ENCODE data around the gene KANK2.
"Not testable (repeated sequence)": the region's sequence is repeated elsewhere in the genome, so short reads cannot be mapped to it uniquely, and the experiment has no call there.

The KANK2 gene

DNA sequence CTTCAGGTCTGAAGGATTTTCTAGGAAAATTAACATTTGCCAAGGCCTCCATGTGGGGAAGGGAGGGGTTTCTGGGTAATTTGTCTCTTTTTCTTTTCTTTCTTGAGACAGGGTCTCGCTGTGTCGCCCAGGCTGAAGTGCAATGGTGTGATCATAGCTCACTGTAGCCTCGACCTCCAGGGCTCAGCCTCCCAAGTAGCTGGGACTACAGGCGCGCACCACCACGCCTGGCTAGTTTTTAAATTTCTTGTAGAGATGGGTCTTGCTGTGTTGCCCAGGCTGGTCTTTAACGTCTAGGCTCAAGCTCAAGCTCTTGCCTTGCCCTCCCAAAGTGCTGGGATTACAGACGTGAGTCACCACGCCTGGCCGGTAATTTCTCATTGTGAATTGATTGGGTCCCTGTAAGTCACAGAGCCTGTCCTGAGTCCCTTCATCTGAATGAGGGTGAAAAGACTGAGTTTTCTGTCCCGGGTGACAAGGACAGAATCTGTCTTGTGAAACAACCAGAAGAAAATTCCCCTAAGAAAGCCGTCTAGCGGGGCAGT, 31.8 kb downstream of the KANK2 start:
- Mint-ChIP-seq H3K36me3 (no peaks in the 10 kb centered on the region), H3K27ac (no peak overlapping the region), H3K4me3 (no peak overlapping the region), H3K9me3 (no peaks in the 10 kb centered on the region), H3K4me1 (no peaks in the 10 kb centered on the region), H3K27me3 (peaks cover 13% of the 10 kb centered on the region)
- DNase-seq (ENCODE audit: low spot score in 2 of 2) (no peak), ATAC-seq (ENCODE audit: low read depth) (no peak)

DNA sequence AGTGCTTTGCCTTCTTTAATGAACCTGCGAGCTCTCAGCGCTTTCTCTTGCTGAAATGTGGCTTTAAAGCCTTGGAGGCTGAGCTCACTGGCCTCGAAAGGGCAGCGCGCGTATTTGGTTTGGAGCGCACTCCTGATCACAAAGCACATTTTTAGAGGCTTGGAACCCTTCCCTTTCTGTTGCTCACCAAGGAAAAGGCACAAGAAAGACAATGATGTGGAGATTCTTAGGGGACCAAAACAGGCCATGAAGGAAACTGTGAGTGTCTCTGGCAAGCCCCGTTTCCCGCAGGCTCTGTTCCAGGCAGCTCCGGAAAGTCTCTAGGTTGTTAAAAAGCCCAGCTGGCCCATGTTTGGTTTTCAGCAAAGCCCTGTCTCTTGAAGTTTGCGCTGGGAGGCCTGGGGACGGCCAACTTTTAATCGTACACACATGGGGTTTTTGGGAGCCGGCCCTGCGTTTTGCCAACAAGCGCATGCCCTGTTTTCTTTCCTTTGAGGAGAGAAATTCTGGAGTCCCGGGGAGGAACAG, 32.4 kb downstream of the KANK2 start:
- no peak overlapping the region for H3K4me3 Mint-ChIP-seq
- peaks cover 7% of the 10 kb centered on the region for H3K27me3 Mint-ChIP-seq
- H3K9me3 Mint-ChIP-seq = no peaks in the 10 kb centered on the region
- no peak overlapping the region for H3K27ac Mint-ChIP-seq
- H3K4me1 Mint-ChIP-seq = no peaks in the 10 kb centered on the region
- ATAC-seq (ENCODE audit: low read depth) (no peak), DNase-seq (ENCODE audit: low spot score in 2 of 2) (no peak)
- no peaks in the 10 kb centered on the region for H3K36me3 Mint-ChIP-seq

- H3K36me3 Mint-ChIP-seq = no peaks in the 10 kb centered on the region
- no peak overlapping the region for H3K27ac Mint-ChIP-seq
- ATAC-seq (ENCODE audit: low read depth) (no peak), DNase-seq (ENCODE audit: low spot score in 2 of 2) (no peak)
- H3K27me3 Mint-ChIP-seq = peaks cover 5% of the 10 kb centered on the region
- H3K9me3 Mint-ChIP-seq = no peaks in the 10 kb centered on the region
- no peak overlapping the region for H3K4me3 Mint-ChIP-seq
- H3K4me1 Mint-ChIP-seq = no peaks in the 10 kb centered on the region
Measured at GRCh38 chr19:11164296-11164695, 33.0 kb downstream of the KANK2 start.

GRCh38 chr19:11160440-11160768, 36.9 kb downstream of the KANK2 start:
- H3K27me3 Mint-ChIP-seq; H3K27ac Mint-ChIP-seq; H3K36me3 Mint-ChIP-seq; ATAC-seq (ENCODE audit: low read depth); H3K4me3 Mint-ChIP-seq; DNase-seq (ENCODE audit: low spot score in 2 of 2); H3K4me1 Mint-ChIP-seq; H3K9me3 Mint-ChIP-seq: not testable (repeated sequence)

DNA sequence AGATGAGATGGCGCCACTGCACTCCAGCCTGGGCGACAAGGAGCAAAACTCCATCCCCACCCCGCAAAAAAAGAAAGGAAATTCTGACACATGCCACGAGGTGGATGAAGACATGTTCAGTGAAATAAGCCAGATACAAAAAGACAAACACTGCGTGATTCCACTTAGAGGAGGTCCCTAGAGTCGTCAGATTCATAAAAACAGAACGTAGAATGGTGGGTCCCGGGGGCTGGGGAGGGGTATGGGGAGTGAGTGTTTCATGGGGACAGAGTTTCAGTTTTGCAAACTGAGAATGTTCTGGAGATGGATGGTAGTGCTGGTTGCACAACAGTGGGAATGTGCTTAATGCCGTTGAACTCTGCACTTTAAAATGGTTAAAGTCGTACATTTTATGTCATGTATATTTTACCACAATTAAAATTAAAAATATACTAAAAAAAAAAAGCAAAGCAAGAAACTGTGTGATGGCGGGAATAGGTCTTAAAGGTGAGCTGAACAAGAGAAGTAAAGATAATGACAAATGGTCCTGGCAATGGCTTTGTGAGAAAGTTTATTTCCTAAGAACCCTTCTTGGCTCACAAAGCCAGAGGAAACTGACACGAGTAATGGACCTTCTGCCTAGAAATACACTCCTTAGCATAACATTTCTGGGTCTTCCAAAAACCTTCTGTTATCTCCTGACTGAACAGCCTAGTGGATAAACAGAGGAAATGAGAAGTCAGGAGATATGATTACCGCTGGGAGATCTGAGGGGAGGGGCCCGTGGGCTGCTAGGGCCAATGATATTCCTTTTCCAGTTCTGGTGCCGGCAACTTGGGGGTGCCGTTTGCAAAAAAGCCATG, 37.5 kb downstream of the KANK2 start:
- Mint-ChIP-seq H3K4me1 (no peaks in the 10 kb centered on the region), H3K9me3 (no peaks in the 10 kb centered on the region), H3K36me3 (no peaks in the 10 kb centered on the region), H3K27me3 (no peaks in the 10 kb centered on the region), H3K27ac (no peak overlapping the region), H3K4me3 (no peak overlapping the region)
- DNase-seq (ENCODE audit: low spot score in 2 of 2) (no peak), ATAC-seq (ENCODE audit: low read depth) (no peak)

DNA sequence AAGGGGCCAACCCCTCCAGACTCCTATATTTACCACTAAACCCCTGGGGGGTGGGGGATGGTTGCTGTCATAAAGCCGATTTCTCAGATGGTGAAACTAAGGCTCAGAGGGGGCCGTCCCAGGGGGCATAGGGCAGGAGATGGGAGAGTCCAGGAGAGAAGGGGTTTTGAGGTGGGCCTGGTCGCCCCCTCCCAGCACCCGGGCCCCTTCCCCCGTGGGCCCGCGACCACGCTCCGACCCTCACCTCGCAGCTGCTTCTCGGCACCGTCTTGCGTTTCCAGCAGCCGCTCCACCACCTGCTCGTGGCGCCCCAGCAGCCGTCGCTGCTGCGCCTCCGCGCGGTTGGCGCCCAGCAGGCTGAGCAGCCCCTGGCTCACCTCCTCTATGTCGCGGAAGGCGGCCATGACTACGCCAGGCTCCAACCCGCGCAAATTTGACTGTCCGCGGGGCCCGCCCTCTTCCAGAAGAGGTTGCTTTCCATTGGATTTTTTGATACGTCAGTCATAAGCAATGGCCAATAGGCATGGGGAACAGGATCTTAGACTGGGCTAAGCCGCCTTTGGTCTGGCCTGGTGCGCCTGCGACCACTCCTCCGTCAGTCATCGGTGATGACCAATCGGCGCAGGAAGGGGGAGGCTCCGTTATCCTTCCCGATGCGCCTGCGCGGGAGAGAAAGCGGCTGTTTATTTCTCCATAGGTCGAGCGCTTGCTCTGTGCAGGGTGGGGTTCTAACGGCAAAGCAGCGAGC, 41.8 kb downstream of the KANK2 start, which contains the start of gene SPC24:
TSS of gene SPC24 (minus strand) at position 410 of the 748 bp plus-strand sequence. CDS start at position 404, 6 bp downstream.
- Mint-ChIP-seq H3K36me3 (no peaks in the 10 kb centered on the region), H3K9me3 (no peaks in the 10 kb centered on the region), H3K4me1 (peaks cover 4% of the 10 kb centered on the region), H3K27me3 (peaks cover 6% of the 10 kb centered on the region), H3K27ac (peak within 1 kb of the TSS; percentile 29), H3K4me3 (peak within 1 kb of the TSS; percentile 71)
- ATAC-seq (ENCODE audit: low read depth) = peak; percentile 95
- DNase-seq (ENCODE audit: low spot score in 2 of 2) = peak; percentile 84 to 90

- peak overlapping the region; percentile 71 for H3K4me3 Mint-ChIP-seq
- H3K36me3 Mint-ChIP-seq = no peaks in the 10 kb centered on the region
- no peak for ATAC-seq (ENCODE audit: low read depth)
- DNase-seq (ENCODE audit: low spot score in 2 of 2) = no peak
- no peaks in the 10 kb centered on the region for H3K9me3 Mint-ChIP-seq
- peaks cover 6% of the 10 kb centered on the region for H3K27me3 Mint-ChIP-seq
- no peak overlapping the region for H3K27ac Mint-ChIP-seq
- peaks cover 4% of the 10 kb centered on the region for H3K4me1 Mint-ChIP-seq
Measured at GRCh38 chr19:11154683-11155047, 42.7 kb downstream of the KANK2 start.

DNA sequence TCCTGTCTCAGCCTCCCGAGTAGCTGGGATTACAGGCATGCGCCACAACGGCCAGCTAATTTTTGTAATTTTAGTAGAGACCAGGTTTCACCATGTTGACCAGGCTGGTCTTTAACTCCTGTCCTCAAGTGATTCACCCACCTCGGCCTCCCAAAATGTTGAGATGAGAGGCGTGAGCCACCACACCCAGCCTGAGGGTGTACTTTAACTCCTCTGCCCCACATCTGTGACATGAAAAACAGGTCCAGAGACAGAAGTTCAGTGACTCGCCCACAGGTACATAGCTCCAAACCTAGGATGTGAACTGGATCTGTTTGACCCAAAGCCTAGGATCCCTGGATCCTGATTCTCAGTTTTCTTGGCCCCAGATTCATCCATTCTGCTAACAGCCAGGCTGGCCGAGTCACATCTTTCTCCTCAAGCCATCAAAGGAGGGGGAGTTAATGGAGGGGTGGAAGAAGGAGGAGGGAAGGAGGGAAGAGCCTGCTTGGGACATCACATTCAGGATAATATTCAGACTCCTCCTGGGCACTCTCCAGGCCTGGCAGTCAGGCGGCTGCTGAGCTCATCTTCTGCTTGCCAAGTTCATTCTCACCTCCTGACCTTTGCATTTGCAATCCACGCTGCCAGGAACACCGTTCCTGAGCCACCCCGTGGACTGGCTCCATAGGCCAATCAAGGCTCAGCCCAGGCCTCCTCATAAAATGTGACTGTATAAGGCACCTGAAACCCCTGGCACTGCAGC, 44.9 kb downstream of the KANK2 start:
- Mint-ChIP-seq H3K27me3 (peaks cover 6% of the 10 kb centered on the region), H3K27ac (no peak overlapping the region), H3K4me1 (peaks cover 4% of the 10 kb centered on the region), H3K9me3 (no peaks in the 10 kb centered on the region), H3K36me3 (no peaks in the 10 kb centered on the region), H3K4me3 (no peak overlapping the region)
- ATAC-seq (ENCODE audit: low read depth) = no peak
- no peak for DNase-seq (ENCODE audit: low spot score in 2 of 2)

- H3K27me3 Mint-ChIP-seq = peaks cover 6% of the 10 kb centered on the region
- H3K4me3 Mint-ChIP-seq = no peak overlapping the region
- DNase-seq (ENCODE audit: low spot score in 2 of 2) (no peak), ATAC-seq (ENCODE audit: low read depth) (no peak)
- H3K4me1 Mint-ChIP-seq = peaks cover 4% of the 10 kb centered on the region
- H3K27ac Mint-ChIP-seq = no peak overlapping the region
- H3K36me3 Mint-ChIP-seq = no peaks in the 10 kb centered on the region
- H3K9me3 Mint-ChIP-seq = no peaks in the 10 kb centered on the region
Measured at GRCh38 chr19:11151181-11151580, 46.2 kb downstream of the KANK2 start.

GRCh38 chr19:11148001-11148400, 49.3 kb downstream of the KANK2 start:
- Mint-ChIP-seq H3K27ac (no peak overlapping the region), H3K36me3 (peaks cover 1% of the 10 kb centered on the region), H3K27me3 (peaks cover 3% of the 10 kb centered on the region)

GRCh38 chr19:11145536-11145924, 51.8 kb downstream of the KANK2 start:
- Mint-ChIP-seq H3K36me3 (peaks cover 1% of the 10 kb centered on the region), H3K4me3 (no peak overlapping the region), H3K27ac (no peak overlapping the region), H3K27me3 (peaks cover 2% of the 10 kb centered on the region), H3K4me1 (no peaks in the 10 kb centered on the region), H3K9me3 (no peaks in the 10 kb centered on the region)
- ATAC-seq (ENCODE audit: low read depth) (no peak), DNase-seq (ENCODE audit: low spot score in 2 of 2) (no peak)

More at GRCh38 chr19:11148001-11148400, 49.3 kb downstream of the KANK2 start:
- ATAC-seq (ENCODE audit: low read depth) (no peak), DNase-seq (ENCODE audit: low spot score in 2 of 2) (no peak)
- Mint-ChIP-seq H3K4me1 (no peaks in the 10 kb centered on the region), H3K9me3 (no peaks in the 10 kb centered on the region), H3K4me3 (no peak overlapping the region)

GRCh38 chr19:11142528-11143171, 54.7 kb downstream of the KANK2 start:
- Mint-ChIP-seq H3K9me3 (no peaks in the 10 kb centered on the region), H3K4me1 (peaks cover 12% of the 10 kb centered on the region), H3K4me3 (no peak overlapping the region), H3K27ac (no peak overlapping the region), H3K36me3 (peaks cover 1% of the 10 kb centered on the region), H3K27me3 (peaks cover 16% of the 10 kb centered on the region)
- DNase-seq (ENCODE audit: low spot score in 2 of 2) (no peak), ATAC-seq (ENCODE audit: low read depth) (no peak)

GRCh38 chr19:11141937-11142527, 55.3 kb downstream of the KANK2 start:
- Mint-ChIP-seq H3K36me3 (peaks cover 1% of the 10 kb centered on the region), H3K27me3 (peaks cover 16% of the 10 kb centered on the region), H3K27ac (no peak overlapping the region), H3K9me3 (no peaks in the 10 kb centered on the region), H3K4me1 (peaks cover 12% of the 10 kb centered on the region), H3K4me3 (no peak overlapping the region)
- no peak for ATAC-seq (ENCODE audit: low read depth)
- DNase-seq (ENCODE audit: low spot score in 2 of 2) = no peak

Measured in memory B cell (primary cell).